ENCODE measurements around the gene RNU1-1.
"Not testable (repeated sequence)": the region's sequence is repeated elsewhere in the genome, so short reads cannot be mapped to it uniquely, and the experiment has no call there.

Gene RNU1-1

DNA sequence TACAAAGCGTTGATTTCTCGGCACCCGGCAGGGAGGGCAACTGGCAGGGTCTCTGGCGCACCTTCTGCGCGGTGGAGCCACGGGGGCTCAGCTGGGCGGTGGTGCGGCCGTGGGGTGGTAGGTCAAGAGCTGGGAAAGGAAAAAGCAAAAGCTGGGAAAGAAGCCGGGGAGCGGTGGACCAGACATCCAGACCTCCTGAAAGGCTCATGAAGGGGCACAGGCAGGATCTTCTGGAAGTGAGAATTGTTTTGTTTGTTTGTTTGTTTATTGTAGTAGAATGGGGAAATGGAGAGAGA, 7.2 kb upstream of the RNU1-1 start:
- DNase-seq = no peak

DNA sequence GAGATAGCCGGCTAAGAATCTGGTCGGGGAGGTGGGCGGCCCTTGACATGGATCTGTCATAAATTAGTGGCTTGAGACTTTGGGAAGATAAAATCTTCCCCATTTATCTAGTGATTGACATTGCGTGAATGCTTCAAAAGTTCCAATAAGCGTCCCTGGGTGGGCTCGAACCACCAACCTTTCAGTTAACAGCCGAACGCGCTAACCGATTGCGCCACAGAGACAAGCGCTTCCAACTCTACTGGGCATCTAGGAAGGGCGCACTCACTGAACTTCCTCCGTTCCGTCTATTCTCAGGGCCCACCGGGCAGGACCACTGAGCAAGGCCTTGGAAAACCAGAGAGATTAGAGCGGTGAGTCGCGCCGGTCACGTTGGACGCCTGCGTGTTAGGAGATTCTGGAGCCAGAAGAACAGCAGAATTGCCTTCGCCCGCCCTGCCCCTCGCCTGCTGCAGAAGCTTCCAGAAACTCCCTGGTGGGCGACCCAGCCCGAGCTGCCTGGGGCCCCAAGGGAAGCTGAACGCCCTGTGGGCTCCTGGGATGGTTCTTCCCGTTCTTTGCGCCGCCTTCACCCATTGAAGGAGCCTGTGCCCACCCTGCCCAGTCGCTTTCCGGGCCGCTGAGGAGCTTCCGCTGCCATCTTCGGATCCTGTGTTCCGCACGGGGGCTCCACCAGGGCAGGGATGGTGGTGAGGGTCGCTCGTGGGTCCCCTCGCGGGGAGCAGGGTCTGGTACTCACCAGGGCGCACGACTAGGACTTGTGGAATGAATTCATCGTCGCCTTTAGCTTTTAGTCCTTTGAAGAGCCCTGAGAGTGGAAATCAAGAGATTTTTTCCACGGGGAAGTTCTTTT, 6.6 kb upstream of the RNU1-1 start:
- not testable (repeated sequence) for DNase-seq

DNA sequence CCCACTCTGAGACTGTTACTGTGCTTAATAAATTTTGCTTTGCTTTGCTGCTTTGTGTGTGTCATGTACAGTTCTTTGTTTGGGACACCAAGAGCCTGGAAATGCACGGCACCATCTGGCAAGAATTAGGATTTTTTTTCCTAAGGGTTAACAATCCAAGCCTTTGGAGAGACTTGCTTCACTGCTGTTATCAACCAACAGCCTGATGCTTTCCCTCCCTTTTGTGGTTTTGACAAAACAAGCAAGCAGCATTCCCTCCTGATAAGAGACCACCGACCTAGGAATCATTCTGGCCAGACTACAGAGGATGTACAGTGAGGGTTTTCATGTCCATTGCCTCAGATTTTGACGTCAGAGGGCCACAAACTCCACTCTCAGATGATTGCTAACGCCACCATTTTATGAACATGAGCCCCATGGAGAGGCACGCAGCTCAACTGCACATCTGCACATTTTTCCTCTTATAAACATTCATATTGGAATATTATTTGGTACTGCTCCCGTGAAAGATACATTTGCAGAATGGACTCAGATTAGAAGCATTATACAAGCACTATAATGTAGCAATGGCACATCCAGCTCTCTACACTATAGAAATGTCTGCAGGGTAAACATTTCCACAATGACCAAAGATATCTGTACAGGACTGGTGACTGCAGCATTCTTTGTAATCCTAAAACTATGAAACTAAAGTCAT, 5.3 kb upstream of the RNU1-1 start:
- not testable (repeated sequence) for DNase-seq

DNA sequence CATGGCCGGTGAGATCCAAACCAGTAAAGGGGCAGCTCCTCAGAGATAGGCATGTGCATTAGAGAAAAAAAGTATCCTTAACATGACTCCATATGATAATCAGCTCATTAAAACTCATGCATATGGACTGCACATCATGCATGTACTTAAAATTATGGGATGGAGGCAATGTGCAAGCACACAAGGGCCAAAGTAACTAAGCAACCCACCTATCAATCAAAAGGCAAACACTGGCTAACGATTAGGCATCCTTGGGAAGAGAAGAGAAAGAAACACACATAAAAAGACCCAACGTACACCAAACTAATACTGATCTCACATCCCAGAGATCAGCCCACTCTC, 4.8 kb upstream of the RNU1-1 start:
- DNase-seq = not testable (repeated sequence)

DNA sequence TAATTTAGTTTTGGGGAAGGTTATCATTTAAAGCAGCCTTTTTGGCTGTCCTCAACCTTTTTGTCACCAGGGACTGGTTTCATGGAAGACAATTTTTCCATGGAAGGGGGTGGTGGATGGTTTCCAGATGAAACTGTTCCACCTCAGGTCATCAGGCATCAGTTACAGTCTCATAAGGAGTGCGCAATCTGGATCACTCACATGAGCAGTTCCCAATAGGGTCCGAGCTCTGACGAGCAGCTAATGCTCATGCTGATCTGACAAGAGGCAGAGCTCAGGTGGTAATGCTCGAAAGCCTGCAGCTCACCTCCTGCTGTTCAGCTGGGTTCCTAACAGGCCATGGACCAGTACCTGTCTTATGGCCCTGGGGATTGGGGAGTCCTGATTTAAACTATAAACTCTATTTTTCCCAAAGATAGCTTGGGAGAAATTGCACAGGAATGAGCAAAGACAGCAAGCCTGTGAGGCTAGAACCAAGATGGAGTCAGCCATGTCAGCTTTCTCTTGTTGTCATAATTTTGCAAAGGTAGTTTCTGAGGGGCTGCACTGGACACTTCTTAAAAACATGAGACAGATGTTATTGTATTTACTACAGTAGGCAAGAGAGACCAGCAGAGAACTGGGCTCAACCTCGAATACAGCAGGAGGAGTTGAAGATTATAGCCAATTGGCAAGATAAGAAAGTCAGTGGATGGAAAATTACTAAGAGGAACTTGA, 2.8 kb upstream of the RNU1-1 start:
- DNase-seq = not testable (repeated sequence)

DNA sequence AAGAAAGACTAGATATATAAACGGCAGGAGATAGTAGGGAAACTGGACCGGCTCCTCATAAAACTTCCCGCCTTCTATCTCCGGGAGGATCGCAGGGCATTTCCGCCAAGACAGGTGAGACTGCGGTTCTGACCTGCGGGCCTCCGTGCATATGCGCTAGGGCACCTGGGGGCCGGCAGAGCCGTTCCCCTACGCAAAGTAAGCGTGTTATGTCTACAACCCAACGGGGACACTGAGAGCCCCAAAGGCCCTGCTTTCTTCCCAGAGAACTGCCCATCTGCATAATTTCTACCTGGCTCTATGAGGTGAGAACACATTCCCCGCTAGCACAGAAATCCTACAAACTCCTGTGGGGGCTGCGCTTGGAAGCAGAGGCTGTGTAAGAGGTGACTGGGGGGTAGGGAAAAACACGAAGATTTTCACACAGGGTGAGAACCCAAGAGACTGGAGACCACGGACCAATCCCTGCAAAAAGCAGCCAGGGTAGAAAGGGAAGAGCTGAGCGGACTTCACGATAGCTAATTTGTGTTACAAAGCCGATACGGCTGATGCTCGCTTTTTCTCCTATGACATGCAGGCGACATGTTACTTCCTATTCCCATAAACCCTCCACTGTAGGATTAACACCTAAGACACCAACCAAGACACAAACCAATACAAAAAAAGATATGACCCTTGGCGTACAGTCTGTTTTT, 526 bp downstream of the RNU1-1 start:
- DNase-seq = peak; percentile 96

DNA sequence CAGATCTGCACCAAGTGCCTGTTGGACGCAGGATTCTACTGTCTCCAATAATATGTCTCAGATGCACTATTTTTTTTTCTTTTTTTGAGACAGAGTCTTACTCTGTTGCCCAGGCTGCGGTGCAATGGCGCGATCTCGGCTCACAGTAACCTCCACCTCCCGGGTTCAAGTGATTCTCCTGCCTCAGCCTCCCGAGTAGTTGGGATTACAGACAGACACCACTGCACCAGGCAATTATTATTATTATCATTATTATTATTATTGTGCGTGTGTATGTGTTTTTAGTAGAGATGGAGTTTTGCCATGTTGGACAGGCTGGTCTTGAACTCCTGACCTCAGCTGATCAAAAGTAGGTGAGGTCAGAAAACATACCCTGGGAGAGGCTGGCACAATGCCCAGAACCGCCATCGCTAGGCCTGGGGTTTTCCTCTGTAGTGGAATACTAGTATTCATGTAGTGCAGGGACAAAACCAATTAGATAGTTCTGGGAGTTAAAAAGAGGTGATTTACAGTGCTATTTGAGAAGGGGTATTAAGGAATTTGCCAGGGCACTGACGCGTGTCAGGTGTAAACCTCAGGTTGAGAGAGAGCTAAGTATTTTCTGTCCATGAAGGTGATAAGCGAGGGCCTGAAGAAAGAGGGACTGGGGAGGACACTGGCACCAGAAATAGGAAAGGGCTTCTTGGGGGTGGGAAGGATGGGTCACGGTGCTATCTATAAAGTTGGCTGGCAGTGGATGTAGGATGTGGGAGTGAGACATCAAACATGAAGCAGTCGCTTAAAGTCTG, 1.3 kb downstream of the RNU1-1 start:
- peak; percentile 82 for DNase-seq

DNA sequence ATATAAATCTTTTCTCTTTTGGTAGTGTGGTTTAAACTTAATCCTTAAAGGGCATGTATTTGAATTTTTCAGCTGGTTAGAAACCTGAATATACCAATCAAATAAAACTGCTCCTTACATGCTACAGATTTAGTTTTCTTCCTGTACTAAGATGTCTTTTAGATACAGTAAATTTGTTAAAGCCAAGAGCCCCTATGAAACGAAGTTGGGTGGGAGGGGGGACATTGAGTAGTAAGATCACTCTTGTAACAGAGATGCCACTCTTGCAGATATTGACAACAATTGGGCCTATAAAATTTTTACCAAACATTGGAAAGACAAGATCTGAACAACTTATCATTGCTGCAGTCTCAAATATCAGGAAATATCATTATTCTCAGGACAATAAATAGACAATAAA, 2.2 kb downstream of the RNU1-1 start:
- DNase-seq = not testable (repeated sequence)

DNA sequence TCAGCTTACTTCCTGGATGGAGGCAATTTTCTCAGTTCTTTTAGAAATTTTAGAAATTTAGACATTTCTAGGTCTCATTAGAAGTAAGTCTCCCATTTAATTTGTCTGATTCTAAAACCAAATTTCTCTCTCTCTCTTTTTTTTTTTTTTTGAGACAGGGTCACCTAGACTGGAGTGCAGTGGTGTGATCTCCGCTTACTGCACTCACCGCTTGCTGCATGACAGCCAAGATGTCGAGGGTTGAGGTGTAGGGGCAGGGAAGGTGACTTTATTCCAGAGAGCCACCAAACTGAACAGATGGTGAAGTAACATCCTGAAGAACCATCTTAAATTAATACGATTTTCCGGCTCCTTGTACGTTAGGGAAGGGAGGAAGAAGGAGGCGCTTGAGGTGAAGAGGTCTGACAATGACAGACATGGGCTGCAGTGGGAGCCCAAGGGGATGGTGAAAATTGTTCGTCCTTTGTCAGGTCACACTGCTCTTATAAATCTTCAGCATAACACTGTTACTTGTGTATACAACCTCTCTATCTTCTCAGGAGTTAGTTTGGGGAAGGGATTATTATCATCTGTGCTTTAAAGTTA, 5.1 kb downstream of the RNU1-1 start:
- DNase-seq = not testable (repeated sequence)

DNA sequence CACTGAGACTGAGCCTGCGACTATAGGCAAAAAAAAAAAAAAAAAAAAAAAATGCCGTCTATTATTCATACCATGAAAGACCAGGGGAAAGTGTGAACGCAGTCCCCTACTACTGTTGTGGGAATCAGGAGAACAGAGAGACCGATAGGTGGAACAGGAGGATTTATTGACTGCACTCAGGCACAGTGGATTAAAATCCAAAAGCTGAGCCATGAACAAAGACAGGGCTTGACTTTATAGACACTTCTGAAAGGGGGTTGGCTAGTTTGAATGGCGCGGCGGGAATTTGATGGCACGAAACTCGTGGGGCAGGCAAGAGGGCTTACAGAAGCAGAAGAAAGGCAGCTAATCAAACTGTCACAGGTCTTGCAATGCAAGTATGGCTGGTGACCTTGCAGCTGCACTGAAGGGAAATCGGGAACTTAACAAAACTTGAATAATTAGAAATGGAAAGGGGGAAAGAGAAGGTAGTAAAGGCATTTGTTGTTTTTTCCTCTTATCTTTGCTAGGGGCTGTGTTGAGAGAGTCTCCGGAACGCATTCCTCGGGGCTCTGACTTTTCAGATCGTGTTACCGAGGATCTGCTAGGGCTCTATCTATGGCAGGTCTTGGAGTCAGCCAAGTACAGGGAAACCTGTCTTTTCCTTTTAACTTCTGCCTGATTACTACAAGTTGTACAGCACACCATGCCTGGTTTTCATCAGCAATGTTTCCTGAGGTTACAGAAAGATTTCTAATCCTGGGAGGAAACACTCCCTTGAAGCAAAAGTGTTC, 7.5 kb downstream of the RNU1-1 start:
- DNase-seq = not testable (repeated sequence)

DNA sequence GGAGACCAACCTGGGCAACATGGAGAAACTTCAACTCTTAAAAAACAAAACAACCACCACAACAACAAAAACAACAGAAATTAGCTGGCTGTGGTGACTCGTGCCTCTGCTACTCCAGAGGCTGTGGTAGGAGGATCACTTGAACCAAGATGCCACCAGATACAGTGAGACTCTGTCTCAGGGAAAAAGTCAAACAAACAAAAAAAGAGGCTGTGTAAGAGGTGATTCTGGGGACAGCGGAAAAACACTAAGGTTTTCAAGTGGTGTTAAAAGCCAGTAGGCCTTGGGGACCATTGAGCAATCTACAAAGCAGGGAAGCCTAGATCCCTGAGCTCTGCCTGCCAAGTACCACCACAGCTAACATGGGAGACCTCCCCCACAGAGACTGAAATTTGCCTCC, 8.2 kb downstream of the RNU1-1 start:
- DNase-seq = not testable (repeated sequence)

DNA sequence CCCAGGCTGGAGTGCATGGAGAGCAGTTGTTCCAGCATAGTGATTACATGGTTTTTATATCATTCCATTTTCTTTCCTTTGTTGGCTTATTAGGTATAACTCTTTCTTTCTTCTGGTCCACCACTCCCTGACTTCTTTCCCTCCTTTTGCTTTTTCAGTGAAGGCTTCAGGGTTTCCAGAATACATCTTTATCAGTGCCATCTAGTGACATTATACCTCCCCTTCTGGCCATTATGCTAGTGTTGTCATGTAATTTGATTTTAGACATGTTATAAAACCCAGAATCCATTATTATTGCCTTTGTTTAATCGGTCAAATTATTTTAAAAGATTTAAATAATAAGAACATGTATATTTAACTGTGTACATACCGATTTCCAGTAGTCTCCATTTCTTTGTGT, 10.6 kb downstream of the RNU1-1 start:
- no peak for DNase-seq

DNA sequence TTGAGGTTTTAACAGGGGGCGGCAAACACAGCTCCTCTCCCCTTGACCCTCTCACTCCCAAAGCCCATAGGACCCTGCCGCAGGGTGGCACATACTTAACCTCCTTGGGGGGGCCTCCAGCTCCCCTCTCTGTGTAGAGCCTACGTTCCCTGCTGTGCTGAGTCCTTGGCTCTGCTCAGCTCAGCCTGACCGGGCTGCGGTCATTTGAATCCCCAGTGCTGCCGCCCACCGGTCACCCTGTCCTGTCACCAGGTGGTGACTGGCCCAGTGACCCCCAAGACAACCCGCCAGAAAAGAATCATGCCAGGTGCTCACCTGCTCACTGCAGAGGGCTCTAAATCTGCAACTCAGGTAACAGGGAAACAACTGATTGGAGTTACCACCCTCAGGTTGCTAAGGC, 12.6 kb downstream of the RNU1-1 start:
- not testable (repeated sequence) for DNase-seq

DNA sequence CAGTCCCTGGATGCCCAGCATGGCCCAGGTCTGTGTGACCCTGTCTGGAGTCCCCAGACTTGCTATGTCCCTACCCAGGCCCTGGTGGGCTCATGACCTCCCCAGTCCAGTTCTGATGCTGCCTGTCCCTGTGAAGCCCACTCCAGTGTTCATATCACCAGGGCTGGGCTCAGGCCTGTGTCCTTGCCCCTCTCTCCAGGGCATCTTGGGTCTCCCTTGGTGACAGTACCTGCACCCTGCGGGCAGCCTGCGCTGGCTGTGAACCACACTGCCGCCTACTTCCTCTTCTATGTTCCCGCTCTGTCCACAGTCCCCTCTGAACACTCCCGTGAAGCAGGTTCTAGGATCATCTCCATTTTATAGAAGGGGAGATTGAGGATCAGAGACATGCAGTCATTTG, 13.1 kb downstream of the RNU1-1 start:
- DNase-seq = not testable (repeated sequence)

DNA sequence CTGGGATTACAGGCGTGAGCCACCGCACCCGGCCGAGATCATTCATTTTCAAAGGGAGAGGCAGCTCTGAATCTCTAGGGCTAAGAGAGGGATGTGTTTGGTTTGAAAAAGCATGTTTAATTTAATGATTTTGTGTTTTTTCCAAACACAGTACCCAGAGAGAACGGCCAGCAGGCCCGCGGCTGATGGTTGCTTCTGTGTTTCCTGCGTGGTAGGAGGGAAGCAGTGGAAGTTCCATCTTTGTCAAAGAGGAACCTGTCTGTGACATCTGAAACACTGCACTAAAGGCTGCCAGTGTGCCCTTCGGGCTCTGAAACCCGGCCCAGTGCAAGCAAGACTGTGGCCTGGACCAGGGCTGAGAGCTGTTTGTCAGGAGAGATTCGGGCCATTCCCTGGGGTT, 13.6 kb downstream of the RNU1-1 start:
- not testable (repeated sequence) for DNase-seq

DNA sequence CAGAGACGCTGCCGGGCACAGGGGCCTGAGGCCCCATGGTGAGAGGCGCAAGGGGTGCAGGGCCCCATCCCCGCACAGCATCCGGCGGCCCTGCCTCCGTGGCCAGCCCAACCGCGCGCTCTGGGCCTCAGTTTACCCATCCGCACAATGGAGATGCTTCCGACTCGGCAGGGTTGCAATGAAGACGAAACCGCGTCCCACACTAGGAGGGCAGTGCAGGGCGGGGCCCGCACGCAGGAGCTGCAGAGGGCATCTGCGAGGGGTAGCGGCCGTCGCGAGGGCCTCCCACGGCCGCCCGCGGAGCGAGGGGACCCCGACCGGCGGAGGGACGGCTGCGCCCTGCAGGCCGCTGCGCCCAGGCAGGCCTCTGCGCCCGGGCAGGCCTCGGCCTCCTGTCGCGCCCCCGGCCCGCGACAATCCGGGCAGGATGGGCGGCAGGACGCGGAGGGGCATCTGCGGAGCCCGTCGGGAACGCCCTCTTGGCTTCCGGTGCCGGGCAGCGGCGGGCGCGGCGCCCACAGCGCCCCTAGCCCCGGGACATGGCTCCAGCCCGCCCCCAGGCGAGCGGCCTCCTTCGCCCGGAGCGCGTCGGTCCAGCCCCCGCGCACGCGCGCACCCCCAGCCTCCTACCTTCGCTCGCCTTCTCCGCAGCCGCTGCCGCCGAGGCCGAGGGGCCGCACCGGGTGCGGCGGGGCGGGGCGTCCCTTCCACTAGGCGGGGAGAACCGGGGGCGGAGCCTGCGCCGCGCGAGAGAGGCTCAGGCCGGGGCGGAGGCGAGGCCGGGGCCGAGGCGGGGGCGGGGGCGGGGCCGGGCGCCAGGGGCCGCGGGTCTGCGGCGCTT, 15.3 kb downstream of the RNU1-1 start:
- peak; percentile 64 for DNase-seq

DNA sequence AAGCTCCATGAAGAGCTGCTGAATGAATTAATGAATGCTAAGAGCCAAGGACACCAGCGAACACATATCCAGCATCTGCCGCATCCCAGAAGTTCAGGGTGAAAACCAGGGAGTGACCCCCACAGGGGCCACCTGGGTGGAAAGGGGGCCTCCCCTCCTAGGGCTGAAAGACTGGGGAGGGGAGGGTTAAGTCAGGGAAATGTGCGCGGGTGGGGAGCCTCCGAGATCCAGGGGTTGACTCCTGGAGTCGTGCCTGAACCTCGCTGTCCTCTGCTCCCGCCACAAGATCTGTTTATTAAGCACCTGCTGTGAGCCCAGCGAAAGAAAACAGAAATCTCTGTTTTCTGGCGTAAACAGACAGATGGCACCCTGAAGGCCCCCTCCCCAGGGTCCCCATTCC, 16.0 kb downstream of the RNU1-1 start:
- not testable (repeated sequence) for DNase-seq

DNA sequence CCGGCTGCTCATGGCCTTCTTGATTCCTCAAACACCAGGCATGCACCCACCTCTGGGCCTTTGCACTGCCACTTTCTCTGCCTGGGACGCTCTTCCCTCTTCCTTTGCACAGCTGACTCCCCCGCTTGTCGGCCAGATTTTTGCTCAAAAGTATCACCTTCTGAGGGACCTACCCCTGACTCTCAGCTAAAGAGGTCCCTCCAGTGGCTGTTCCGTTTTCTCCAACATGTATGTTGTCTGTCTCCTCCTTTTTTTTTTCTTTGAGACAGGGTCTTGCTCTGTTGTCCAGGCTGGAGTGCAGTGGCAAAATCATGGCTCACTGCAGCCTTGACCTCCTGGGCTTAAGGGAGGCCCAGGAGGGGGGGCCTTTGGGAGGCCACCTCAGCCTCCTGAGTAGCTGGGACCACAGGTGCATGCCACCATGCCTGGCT, 16.6 kb downstream of the RNU1-1 start:
- not testable (repeated sequence) for DNase-seq

DNA sequence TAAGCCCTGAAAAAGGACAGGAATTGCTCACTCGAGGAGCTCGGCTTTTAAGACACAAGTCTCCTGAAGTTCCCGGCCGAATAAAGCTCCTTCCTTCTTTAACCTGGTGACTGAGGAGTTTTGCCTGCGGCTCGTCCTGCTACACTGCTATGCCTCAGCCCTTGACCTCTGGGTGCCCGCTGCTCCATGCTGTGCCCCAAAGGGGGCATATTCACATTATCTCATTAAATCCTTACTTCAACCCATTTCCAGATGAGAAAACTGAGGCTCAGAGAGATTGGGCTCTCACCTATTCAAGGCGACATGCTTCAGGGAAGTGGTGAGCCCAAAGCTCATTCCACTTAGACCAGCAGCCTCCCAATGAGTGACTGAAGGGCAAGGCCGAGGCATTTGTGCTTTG, 20.4 kb downstream of the RNU1-1 start:
- not testable (repeated sequence) for DNase-seq

DNA sequence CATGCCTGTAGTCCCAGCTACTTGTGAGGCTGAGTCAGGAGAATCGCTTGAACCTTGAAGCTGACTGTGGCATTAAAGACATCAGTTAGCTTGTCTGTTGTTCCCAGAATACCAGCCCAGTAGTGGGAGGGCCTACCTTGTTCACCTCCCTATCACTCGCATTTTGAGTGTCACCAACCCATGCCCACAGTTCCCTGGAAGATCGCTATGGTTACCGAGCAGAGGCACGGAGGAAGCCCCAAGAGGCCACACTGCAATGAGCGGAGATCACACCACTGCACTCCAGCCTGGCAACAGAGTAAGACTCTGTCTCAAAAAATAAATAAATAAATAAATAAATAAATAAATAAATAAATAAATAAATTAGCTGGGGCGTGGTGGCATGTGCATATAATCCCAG, 21.1 kb downstream of the RNU1-1 start:
- not testable (repeated sequence) for DNase-seq
